Measurements from ENCODE around the gene B3GALNT1.
"Not testable (repeated sequence)": the region's sequence is repeated elsewhere in the genome, so short reads cannot be mapped to it uniquely, and the experiment has no call there.

The B3GALNT1 gene

GRCh38 chr3:161072751-161073150 is 32.4 kb downstream of the B3GALNT1 start:
- no peak for DNase-seq

DNA sequence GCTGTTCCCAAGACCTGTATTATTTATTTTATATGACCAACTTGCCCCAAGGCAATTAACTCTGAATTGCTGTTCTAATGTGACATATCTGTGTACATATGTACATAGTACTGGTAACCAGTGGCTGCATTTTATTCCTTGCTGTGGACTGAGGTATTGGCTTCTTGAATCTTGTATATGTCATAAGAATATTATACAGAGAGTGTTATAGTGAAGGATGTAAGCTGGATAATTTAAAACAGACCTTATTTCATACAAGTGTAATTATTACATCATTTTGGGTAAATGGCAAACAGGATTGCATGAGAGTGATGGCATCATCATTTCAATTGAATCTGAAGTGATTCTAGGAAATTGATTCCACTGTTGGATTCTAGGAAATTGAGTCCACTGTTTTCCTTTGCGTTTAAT is 32.9 kb downstream of the B3GALNT1 start:
- DNase-seq = no peak

DNA sequence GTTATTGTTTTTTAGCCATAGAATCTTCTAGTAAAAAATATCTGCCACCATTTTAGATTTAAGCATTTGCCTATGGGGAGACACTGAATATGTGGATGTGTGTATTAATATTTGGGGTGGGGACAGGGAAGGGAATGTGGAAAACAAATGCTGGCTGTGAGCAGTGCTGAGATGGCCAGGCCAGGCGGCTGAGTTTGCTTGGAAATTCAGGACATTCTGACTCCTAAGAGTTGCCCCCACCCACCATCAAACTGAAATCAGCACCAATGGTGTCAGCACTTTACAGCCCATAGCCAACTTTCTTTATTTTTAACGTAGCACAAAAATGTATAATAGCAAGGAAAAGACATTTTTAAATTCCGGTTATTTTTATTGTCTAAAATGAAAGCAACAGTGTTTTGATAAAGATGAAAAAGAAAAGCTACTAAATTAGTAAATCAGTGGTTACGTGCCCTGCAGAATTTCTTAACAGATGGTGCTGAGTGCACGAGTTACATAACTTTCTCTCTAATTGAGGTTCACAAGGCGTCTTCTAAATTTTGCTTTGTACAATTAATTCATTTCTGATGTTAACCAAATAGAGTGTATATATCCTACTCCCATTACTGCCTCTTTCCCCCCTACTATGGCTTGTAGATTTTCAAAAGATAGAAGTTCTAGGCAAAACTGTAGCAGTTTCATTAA is 34.0 kb downstream of the B3GALNT1 start:
- DNase-seq = no peak

DNA sequence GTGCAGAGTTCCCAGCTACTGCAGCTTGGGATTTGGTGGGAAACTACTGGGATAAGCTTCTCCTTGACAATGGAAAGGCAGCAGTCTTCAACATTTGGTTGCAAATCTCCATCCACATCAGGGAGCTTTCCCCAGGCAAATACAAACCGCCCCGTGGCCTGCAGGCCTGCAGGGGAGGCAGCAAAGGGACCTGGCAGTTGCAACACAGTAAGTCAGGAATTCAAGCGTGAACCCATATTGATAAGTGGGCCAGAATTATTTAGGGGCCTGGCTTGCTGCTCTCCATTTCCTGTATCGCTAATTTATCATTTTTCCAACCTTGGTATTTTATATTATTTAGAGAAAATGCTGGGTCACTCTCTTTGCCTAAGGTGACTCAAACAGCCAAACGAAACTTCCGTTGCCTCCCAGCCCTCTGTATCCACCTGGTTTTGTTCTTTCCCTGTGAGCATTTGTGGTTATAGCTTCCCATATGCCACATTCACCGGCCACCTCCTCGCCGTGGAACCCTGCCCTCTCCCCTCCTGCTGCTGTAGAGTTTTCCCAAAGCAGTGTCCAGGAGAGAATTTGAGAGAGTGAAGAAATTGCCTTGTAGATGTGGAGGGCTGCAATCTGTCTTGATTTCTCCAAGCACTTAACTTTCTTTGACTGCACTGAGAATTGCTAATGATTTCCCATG is 34.8 kb downstream of the B3GALNT1 start:
- no peak for DNase-seq

GRCh38 chr3:161069511-161070251 is 35.5 kb downstream of the B3GALNT1 start:
- no peak for DNase-seq

GRCh38 chr3:161067335-161067734 is 37.8 kb downstream of the B3GALNT1 start:
- DNase-seq = no peak

GRCh38 chr3:161066930-161067329 is 38.2 kb downstream of the B3GALNT1 start:
- DNase-seq = no peak

DNA sequence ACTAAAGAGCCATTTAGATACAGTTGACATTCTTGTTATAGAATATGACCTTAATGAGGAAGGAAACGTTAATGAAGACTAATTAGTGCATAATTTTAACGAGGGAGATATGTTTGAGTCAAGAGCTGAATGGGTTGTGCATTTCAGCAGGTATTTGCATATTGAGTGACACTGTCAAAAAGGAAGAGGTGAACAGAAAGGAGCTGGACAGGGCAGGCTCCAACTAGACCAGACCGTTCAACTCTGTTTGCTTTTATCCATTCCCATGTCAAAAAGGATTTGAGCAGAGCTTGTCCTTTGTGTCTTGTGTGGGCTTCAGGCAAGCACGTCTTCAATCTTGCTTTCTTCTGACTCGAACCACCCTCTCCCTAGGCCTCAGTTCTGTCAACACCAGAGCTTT is 40.7 kb downstream of the B3GALNT1 start:
- no peak for DNase-seq

DNA sequence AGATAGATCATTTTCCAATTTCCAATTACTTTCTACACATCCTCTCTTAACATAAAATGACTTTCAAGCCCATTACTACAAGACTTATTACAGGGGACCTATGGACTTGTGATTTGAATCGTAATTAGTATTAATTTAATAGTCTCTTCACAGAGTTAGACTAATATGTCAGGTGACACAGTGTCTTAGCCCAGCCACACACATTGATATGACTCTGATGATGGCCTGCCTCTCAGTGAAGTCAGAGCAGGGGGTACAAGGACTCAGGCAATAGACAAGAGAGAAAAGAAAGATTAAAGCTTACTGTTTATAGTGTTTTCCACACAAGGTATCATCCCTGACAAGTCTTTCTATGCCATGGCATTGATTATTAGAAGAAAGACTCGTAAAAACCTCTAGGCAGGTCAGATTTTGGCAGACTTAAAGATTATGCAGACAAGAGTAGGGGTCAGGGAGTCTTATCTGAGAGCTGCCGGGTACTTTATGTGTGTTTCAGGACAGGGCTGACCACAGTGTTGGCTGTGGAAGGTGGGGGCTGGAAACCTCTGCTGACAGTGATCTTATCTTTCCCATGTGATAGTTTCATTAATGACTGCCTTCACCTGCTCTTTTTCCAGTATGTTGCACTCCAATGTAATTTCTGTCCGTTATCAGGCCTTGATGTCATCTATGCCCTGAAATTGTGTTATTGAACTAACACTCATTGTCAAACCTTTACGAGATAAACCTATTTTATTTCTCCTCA is 50.1 kb downstream of the B3GALNT1 start:
- DNase-seq = no peak

- no peak for DNase-seq
Measured at GRCh38 chr3:161051856-161052255, 53.3 kb downstream of the B3GALNT1 start.

DNA sequence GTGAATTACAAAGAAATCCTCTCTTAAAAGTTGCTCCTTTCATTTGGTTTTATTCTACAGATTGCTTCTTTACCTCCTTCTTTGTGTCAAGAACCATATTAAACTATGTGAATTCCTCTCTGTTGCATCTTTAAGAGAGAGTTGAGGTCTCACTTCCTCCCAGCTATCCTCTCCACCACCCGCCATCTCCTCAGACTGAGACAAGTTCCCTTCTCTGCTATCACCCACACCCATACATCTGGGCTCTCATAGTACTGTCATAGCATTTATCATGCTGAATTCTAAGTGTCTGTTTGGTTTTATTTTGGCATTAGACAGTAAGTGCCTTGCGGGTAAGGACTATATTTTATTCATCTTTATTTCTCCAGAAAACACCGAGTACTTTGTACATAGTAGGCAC is 54.2 kb downstream of the B3GALNT1 start:
- no peak for DNase-seq

- no peak for DNase-seq
Measured at GRCh38 chr3:161049683-161050248, 55.4 kb downstream of the B3GALNT1 start.

GRCh38 chr3:161043336-161044035 is 61.7 kb downstream of the B3GALNT1 start:
- no peak for DNase-seq

GRCh38 chr3:161042023-161042501 is 63.1 kb downstream of the B3GALNT1 start:
- no peak for DNase-seq

DNA sequence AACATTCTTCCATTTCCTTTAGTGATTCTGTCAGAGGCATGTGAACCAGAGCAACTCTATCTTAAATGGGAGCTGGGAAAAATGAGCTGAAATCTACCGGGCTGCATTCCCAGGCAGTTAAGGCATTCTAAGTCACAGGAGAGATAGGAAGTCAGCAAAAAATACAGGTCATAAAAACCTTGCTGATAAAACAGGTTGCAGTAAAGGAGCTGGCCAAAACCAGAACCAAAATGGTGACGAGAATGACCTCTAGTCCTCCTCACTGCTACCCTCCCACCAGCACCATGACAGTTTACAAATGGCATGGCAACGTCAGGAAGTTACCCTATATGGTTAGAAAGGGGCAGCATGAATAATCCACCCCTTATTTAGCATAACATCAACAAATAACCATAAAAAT is 66.4 kb downstream of the B3GALNT1 start:
- DNase-seq = no peak

DNA sequence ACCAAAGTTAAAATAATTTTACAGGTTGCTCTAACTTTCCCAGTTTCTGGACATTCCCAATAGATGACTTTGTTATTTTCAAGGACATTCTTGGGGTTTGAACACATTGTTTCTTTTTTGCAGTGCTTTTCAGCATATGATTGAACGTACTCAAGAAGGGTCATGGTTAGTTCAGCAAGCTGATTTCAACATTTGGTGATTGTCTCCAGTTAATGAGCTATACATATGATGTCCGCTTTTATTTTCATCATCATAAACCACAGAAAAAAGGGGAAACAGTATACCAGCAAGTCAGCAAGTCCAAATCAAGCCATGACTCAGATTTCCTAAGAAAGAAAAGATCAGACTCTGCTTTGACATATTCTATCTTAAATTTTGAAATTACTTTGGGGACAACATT is 69.4 kb downstream of the B3GALNT1 start:
- DNase-seq = no peak

- not testable (repeated sequence) for DNase-seq
Measured at GRCh38 chr3:161034913-161035550, 70.1 kb downstream of the B3GALNT1 start.
